Right atrium auricular region (tissue), 2 donors: ENCODE results near the gene RBM25. TPM values are rescaled to one million over a fixed set of nuclear protein-coding genes. Genes with fewer than 3 reads are reported as not detected.
A peak's percentile ranks its signal among the peaks of the same experiment; 100 is the strongest.
"Not testable (repeated sequence)": the region's sequence is repeated elsewhere in the genome, so short reads cannot be mapped to it uniquely, and the experiment has no call there.

ENCODE experiments used
- DNase-seq: peaks from one replicate; pipeline ENCODE4 v3.0.0-alpha.2; 2019; ENCODE audit warnings: low spot score
- H3K27ac ChIP-seq, 2 donors: fragments of 200-600 bp; sonication (generic); 1 replicate in 1 of 2; 2 replicates in 1 of 2; pipeline ENCODE4 v1.5.1; 2016 to 2019
- H3K27me3 ChIP-seq, 2 donors: fragments of 200-600 bp; sonication (generic); one replicate each; pipeline versions ENCODE4 v1.5.1 to v1.6.0; 2017 to 2019
- H3K36me3 ChIP-seq: fragments of 200-600 bp; sonication (generic); one replicate; pipeline ENCODE4 v1.5.1; 2016
- H3K4me1 ChIP-seq, 2 donors: fragments of 200-600 bp; sonication (generic); one replicate each; pipeline versions ENCODE4 v1.5.1 to v1.6.0; 2017 to 2019
- H3K4me3 ChIP-seq, 2 donors: fragments of 200-600 bp; sonication (generic); 1 replicate in 1 of 2; 2 replicates in 1 of 2; pipeline ENCODE4 v1.5.1; 2017 to 2019; ENCODE audit warnings: mild to moderate bottlenecking in 1 of 2, moderate library complexity in 1 of 2
- H3K9me3 ChIP-seq, 2 donors: fragments of 200-600 bp; sonication (generic); one replicate each; pipeline ENCODE4 v1.5.1; 2019
- CTCF ChIP-seq, 2 donors: fragments of 200-600 bp; sonication (generic); IDR thresholded peaks; one replicate each; pipeline ENCODE4 v1.5.1; 2019; ENCODE audit warnings: antibody characterized with exemption in 2 of 2
- total RNA-seq, 2 donors: library from RNA; depleted of rRNA; stranded (reverse); fragments of >200 nt; gene quantifications; one replicate each; pipeline ENCODE4 v1.1.0, GENCODE V29; 2016

RBM25 gene
- 10 to 100 TPM; 17.3 to 20.2 TPM for total RNA-seq

- peak in 1 of 2 donors; percentile 28 for TF ChIP-seq CTCF (IDR thresholded peaks at IDR 0.05)
- Histone ChIP-seq H3K9me3 (no peaks in the 10 kb centered on the region), H3K27ac (peak within 1 kb of the TSS; percentile 94 to 97), H3K4me1 (peaks cover 0 to 40% of the 10 kb centered on the region in 2 donors), H3K4me3 (peak within 1 kb of the TSS; percentile 85 to 89), H3K36me3 (no peaks in the 10 kb centered on the region), H3K27me3 (no peaks in the 10 kb centered on the region)
- DNase-seq: peak; percentile 96
These were observed at the start of gene RBM25 for GRCh38 chr14:73058224-73058921. TSS of gene RBM25 (plus strand) at chr14:73058534. CDS start at chr14:73071642, 13,108 bp downstream.

- H3K36me3 ChIP-seq, H3K27ac ChIP-seq: not testable (repeated sequence)
These were observed 47.1 kb upstream of the RBM25 start for GRCh38 chr14:73011189-73011588.

DNA sequence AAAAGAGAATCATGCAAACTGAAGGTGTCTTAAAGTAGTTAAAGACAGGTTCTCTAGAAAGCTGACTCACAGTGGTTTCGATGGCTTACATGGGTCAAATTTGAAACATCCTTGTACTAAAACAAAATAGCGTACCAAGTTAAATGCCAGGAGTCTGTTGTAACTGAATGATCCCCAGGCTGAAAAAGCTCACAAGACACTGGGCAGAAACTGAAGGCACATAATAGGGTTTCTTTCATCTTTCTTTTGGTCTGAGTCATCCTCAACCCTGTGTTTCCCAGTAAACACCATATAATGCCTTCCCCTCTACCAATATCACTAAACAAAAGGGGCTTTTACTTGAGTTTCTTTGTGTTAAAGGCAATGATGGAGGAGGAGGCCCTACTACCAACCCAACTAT, 44.2 kb upstream of the RBM25 start:
- no peaks in the 10 kb centered on the region for H3K9me3 ChIP-seq
- DNase-seq: no peak

More at GRCh38 chr14:73011189-73011588, 47.1 kb upstream of the RBM25 start:
- peaks cover 0 to 14% of the 10 kb centered on the region in 2 donors for H3K4me1 ChIP-seq
- H3K4me3 ChIP-seq, H3K27me3 ChIP-seq, DNase-seq, H3K9me3 ChIP-seq: not testable (repeated sequence)

DNA sequence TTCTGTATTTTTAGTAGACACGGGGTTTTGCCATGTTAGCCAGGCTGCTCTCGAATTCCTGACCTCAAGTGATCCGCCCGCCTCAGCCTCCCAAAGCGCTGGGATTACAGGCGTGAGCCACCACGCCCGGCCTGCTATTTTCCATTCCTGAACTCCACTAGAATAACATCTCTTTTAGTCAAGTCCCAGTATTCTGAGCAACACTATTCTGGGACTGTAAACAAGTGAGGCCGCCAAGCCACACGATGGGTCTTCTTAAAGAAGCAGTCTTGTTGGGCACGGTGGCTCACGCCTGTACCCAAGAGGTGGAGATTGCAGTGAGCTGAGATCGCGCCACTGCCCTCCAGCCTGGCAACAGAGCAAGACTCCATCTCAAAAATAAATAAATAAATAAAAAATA, 42.8 kb upstream of the RBM25 start:
- peaks cover 11% of the 10 kb centered on the region for H3K36me3 ChIP-seq
- H3K4me3 ChIP-seq, H3K4me1 ChIP-seq, DNase-seq, H3K27me3 ChIP-seq, H3K9me3 ChIP-seq, H3K27ac ChIP-seq: not testable (repeated sequence)

More for the DNA sequence above, 44.2 kb upstream of the RBM25 start:
- peaks cover 4% of the 10 kb centered on the region for H3K36me3 ChIP-seq
- no peak overlapping the region for H3K4me3 ChIP-seq
- TF ChIP-seq CTCF (IDR thresholded peaks at IDR 0.05): no peak
- H3K27ac ChIP-seq: no peak overlapping the region
- H3K4me1 ChIP-seq: peaks cover 0 to 9% of the 10 kb centered on the region in 2 donors
- no peaks in the 10 kb centered on the region for H3K27me3 ChIP-seq

DNA sequence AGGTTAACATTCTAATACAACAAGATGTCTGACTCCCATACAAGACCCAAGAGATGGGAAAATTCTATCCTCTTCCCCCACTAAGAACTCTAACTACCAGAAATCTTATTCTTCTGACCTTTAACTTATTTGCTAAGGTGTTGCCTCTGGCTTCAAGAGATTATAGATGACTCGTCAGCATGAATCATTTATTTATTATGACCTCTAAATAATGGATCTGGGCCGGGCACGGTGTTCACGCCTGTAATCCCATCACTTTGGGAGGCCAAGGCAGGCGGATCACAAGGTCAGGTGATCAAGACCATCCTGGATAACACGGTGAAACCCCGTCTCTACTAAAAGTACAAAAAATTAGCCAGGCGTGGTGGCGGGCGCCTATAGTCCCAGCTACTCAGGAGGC, 42.3 kb upstream of the RBM25 start:
- not testable (repeated sequence) for DNase-seq, H3K9me3 ChIP-seq, H3K27me3 ChIP-seq, H3K4me1 ChIP-seq, H3K4me3 ChIP-seq, H3K27ac ChIP-seq
- H3K36me3 ChIP-seq: peaks cover 11% of the 10 kb centered on the region

DNA sequence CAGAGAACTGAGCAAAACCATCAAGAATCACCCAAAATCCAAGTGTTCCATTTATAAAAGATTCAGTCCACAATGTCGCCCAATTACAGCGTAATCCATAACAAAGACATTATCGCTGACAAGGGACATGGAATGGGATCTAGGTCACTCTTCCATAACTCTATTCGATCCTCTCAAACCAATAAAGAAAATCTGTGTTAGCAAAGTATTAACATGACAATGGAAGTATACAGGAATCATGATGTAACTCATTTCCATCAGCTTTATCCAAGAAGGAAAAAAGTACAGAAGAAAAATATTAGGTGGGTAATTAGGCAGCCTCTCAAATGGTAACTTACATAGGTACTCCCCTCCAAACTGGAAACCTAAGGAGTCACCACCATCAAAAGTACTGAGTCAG, 36.3 kb upstream of the RBM25 start:
- Histone ChIP-seq H3K27ac (no peak overlapping the region), H3K27me3 (no peaks in the 10 kb centered on the region), H3K9me3 (no peaks in the 10 kb centered on the region), H3K4me1 (peaks cover 0 to 39% of the 10 kb centered on the region in 2 donors), H3K36me3 (peaks cover 21% of the 10 kb centered on the region), H3K4me3 (no peak overlapping the region)
- TF ChIP-seq CTCF (IDR thresholded peaks at IDR 0.05): no peak
- DNase-seq: no peak

DNA sequence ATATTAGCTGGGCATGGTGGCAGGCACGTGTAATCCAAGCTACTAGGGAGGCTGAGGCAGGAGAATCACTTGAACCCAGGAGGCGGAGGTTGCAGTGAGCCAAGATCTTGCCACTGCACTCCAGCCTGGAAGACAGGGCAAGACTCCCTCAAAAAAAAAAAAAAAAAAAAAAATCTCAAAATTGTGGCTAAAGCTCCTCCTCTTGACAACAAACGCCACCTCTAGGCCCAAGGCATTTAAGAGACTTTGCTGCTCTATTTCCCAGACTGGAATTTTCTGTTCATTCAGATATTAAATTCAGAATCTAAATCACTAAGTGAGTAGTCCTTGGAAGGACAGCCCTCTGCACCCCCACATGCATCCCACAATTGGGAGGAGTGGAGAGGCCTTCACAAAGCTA, 32.8 kb upstream of the RBM25 start:
- peaks cover 10% of the 10 kb centered on the region for H3K36me3 ChIP-seq
- H3K9me3 ChIP-seq: no peaks in the 10 kb centered on the region
- H3K27ac ChIP-seq: no peak overlapping the region
- peaks cover 0 to 30% of the 10 kb centered on the region in 2 donors for H3K4me1 ChIP-seq
- DNase-seq: no peak
- no peak for TF ChIP-seq CTCF (IDR thresholded peaks at IDR 0.05)
- no peak overlapping the region for H3K4me3 ChIP-seq
- no peaks in the 10 kb centered on the region for H3K27me3 ChIP-seq
